Dermis blood vessel endothelial cell (primary cell): ENCODE data around the gene TRANK1. TPM values are rescaled to one million over a fixed set of nuclear protein-coding genes. Genes with fewer than 3 reads are reported as not detected.
A peak's percentile ranks its signal among the peaks of the same experiment; 100 is the strongest.

Experiments used
- DNase-seq: peaks from one replicate; pipeline ENCODE4 v3.0.0; 2010
- total RNA-seq: library from RNA; depleted of rRNA; stranded (reverse); fragments of >200 nt; gene quantifications from 2 replicates; pipeline ENCODE4 v1.2.3, GENCODE V29; 2014

TRANK1 gene
- total RNA-seq, 1 donor from 2014 or later = 13.6 TPM

- DNase-seq = peak; percentile 26
Measured at GRCh38 chr3:36837089-36837488, 107.8 kb downstream of the TRANK1 start.

- DNase-seq = no peak
Measured at GRCh38 chr3:36833160-36833814, 111.6 kb downstream of the TRANK1 start.

- DNase-seq = no peak
Measured at GRCh38 chr3:36832406-36832805, 112.4 kb downstream of the TRANK1 start.

GRCh38 chr3:36827133-36827532 lies 117.7 kb downstream of the TRANK1 start:
- no peak for DNase-seq

- no peak for DNase-seq
Measured at GRCh38 chr3:36826240-36826639, 118.6 kb downstream of the TRANK1 start.

- no peak for DNase-seq
Measured at GRCh38 chr3:36824443-36824842, 120.4 kb downstream of the TRANK1 start.

GRCh38 chr3:36823806-36824205 lies 121.0 kb downstream of the TRANK1 start:
- DNase-seq = no peak

GRCh38 chr3:36820083-36820482 lies 124.8 kb downstream of the TRANK1 start:
- no peak for DNase-seq

GRCh38 chr3:36817806-36818533 lies 126.9 kb downstream of the TRANK1 start:
- no peak for DNase-seq

- no peak for DNase-seq
Measured at GRCh38 chr3:36815375-36815774, 129.5 kb downstream of the TRANK1 start.

GRCh38 chr3:36814776-36815175 lies 130.1 kb downstream of the TRANK1 start:
- DNase-seq = no peak

- no peak for DNase-seq
Measured at GRCh38 chr3:36814066-36814717, 130.7 kb downstream of the TRANK1 start.

- DNase-seq = no peak
Measured at GRCh38 chr3:36813305-36813704, 131.5 kb downstream of the TRANK1 start.

GRCh38 chr3:36812240-36812639 lies 132.6 kb downstream of the TRANK1 start:
- DNase-seq = no peak

- no peak for DNase-seq
Measured at GRCh38 chr3:36811768-36812167, 133.1 kb downstream of the TRANK1 start.

- DNase-seq = no peak
Measured at GRCh38 chr3:36804295-36805055, 140.4 kb downstream of the TRANK1 start.

- DNase-seq = no peak
Measured at GRCh38 chr3:36803091-36803791, 141.6 kb downstream of the TRANK1 start.

- no peak for DNase-seq
Measured at GRCh38 chr3:36800533-36801116, 144.2 kb downstream of the TRANK1 start.

- peak; percentile 31 for DNase-seq
Measured at GRCh38 chr3:36796881-36797280, 148.0 kb downstream of the TRANK1 start.

- no peak for DNase-seq
Measured at GRCh38 chr3:36796161-36796560, 148.7 kb downstream of the TRANK1 start.

- DNase-seq = no peak
Measured at GRCh38 chr3:36795622-36796021, 149.2 kb downstream of the TRANK1 start.

GRCh38 chr3:36792342-36792741 lies 152.5 kb downstream of the TRANK1 start:
- peak; percentile 60 for DNase-seq
